ENCODE results near the gene CEP170B.
"Not testable (repeated sequence)": the region's sequence is repeated elsewhere in the genome, so short reads cannot be mapped to it uniquely, and the experiment has no call there.

CEP170B gene

DNA sequence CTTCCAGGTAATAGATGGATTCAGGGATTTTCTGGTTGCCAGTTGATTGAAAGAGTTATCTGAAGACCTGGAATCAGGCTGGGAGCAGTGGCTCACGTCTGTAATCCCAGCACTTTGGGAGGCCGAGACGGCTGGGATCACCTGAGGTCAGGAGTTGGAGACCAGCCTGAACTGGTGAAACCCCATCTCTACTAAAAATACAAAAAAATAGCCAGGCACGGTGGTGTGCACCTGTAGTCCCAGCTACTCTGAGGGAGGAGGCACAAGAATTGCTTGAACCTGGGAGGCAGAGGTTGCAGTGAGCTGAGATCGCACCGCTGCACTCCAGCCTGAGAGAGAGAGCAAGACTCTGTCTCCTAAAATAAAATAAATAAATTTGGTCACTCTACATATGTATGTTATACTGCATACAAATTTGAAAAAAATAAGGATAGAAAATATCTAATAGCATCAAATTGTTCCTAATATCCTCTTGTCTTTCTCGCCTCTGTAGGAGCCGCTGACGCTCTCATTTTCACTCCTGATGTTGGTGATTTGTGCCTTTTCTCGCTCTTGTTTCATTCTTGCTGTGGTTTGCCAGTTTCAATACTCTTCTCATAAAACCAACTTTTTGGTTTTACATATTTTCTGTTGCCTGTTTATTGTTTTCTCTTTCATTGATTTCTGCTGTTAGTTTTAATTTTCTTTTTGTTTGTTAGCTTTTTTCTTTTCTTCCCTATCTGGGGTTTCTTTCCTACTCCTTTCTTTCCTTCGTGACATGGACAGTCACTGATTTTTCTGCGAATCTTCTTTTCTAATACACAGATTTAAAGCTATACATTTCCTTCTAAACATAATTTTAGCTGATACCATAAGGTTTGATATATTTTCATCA lies 35.8 kb downstream of the CEP170B start:
- no peaks in the 10 kb centered on the region for H3K9me3 ChIP-seq (ENCODE audit: control insufficient read depth, low read length)
- no peak overlapping the region for H3K4me3 ChIP-seq (ENCODE audit: insufficient read depth, low read depth, low read length)
- H3K4me1 ChIP-seq (ENCODE audit: control insufficient read depth, insufficient read depth, low read length), result no peaks in the 10 kb centered on the region
- no peaks in the 10 kb centered on the region for H3K36me3 ChIP-seq (ENCODE audit: control insufficient read depth, insufficient read depth, low read length)
- peaks cover 34% of the 10 kb centered on the region for H3K27me3 ChIP-seq (ENCODE audit: control insufficient read depth, insufficient read depth, low read length, poor library complexity, severe bottlenecking)
- WGBS, 2 experiments, result 87 to 89% methylated on average over 10 to 12 of the region's 12 CpGs
- no peak overlapping the region for H3K27ac ChIP-seq (ENCODE audit: insufficient read depth, low read depth, low read length, poor library complexity, severe bottlenecking)

DNA sequence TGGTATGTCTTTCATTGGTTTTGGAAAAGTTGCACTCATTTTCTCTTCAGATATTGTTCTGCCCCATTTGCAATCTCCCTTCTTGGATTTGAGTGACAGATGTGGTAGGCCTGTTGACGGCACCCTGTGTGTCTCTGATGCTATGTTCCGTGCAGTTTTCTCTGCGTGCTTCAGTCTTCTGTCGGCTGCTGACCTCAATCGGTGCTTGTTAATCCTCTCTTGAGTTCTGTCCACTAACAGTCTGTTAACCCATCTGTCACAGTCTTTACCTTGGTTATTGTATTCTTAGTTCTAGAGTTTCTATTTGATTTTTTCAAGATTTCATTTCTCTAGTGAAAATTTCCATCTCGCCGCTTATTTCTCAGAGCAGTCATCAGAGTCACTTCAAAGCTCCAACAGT lies 38.9 kb downstream of the CEP170B start:
- Histone ChIP-seq H3K4me1 (ENCODE audit: control insufficient read depth, insufficient read depth, low read length) (no peaks in the 10 kb centered on the region), H3K9me3 (ENCODE audit: control insufficient read depth, low read length) (no peaks in the 10 kb centered on the region), H3K4me3 (ENCODE audit: insufficient read depth, low read depth, low read length) (no peak overlapping the region), H3K27ac (ENCODE audit: insufficient read depth, low read depth, low read length, poor library complexity, severe bottlenecking) (no peak overlapping the region), H3K36me3 (ENCODE audit: control insufficient read depth, insufficient read depth, low read length) (no peaks in the 10 kb centered on the region), H3K27me3 (ENCODE audit: control insufficient read depth, insufficient read depth, low read length, poor library complexity, severe bottlenecking) (peaks cover 65% of the 10 kb centered on the region)
- WGBS, 2 experiments, result 94 to 95% methylated on average over 7 of the region's 7 CpGs

GRCh38 chr14:104904650-104905578 lies 39.8 kb downstream of the CEP170B start:
- WGBS, 2 experiments, result 42 to 44% methylated on average over 38 of the region's 38 CpGs
- H3K36me3 ChIP-seq (ENCODE audit: control insufficient read depth, insufficient read depth, low read length); H3K4me1 ChIP-seq (ENCODE audit: control insufficient read depth, insufficient read depth, low read length); H3K4me3 ChIP-seq (ENCODE audit: insufficient read depth, low read depth, low read length); H3K9me3 ChIP-seq (ENCODE audit: control insufficient read depth, low read length); H3K27ac ChIP-seq (ENCODE audit: insufficient read depth, low read depth, low read length, poor library complexity, severe bottlenecking): not testable (repeated sequence)
- H3K27me3 ChIP-seq (ENCODE audit: control insufficient read depth, insufficient read depth, low read length, poor library complexity, severe bottlenecking), result peaks cover 67% of the 10 kb centered on the region

- H3K4me1 ChIP-seq (ENCODE audit: control insufficient read depth, insufficient read depth, low read length); H3K4me3 ChIP-seq (ENCODE audit: insufficient read depth, low read depth, low read length); H3K27ac ChIP-seq (ENCODE audit: insufficient read depth, low read depth, low read length, poor library complexity, severe bottlenecking); H3K36me3 ChIP-seq (ENCODE audit: control insufficient read depth, insufficient read depth, low read length); H3K9me3 ChIP-seq (ENCODE audit: control insufficient read depth, low read length): not testable (repeated sequence)
- H3K27me3 ChIP-seq (ENCODE audit: control insufficient read depth, insufficient read depth, low read length, poor library complexity, severe bottlenecking), result peaks cover 63% of the 10 kb centered on the region
- WGBS, 2 experiments, result 29 to 36% methylated on average over 28 of the region's 28 CpGs
Measured at GRCh38 chr14:104905579-104905933, 40.5 kb downstream of the CEP170B start.

DNA sequence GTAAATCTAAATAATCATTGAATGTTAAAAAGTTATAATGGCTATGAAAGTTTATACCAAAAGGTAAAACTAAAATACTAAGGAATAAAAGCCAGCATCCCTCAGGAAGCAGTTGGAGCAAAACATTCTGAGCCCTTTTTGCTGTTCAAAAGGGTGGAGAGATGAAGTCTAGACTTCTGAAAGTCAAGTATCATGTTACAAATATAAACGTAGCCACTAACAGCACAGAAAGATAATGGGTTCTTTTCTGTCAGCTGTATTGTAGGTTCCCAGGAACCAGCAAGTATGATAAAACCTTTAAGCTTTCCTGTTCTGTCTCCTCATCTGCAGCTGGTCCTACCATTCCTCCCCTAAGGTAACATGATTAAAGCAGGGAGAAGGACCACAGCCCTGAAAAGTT lies 43.2 kb downstream of the CEP170B start:
- H3K36me3 ChIP-seq (ENCODE audit: control insufficient read depth, insufficient read depth, low read length), result no peaks in the 10 kb centered on the region
- WGBS, 2 experiments, result 27 to 33% methylated on average over 1 of the region's 1 CpG
- no peaks in the 10 kb centered on the region for H3K4me1 ChIP-seq (ENCODE audit: control insufficient read depth, insufficient read depth, low read length)
- no peak overlapping the region for H3K27ac ChIP-seq (ENCODE audit: insufficient read depth, low read depth, low read length, poor library complexity, severe bottlenecking)
- H3K4me3 ChIP-seq (ENCODE audit: insufficient read depth, low read depth, low read length), result no peak overlapping the region
- no peaks in the 10 kb centered on the region for H3K9me3 ChIP-seq (ENCODE audit: control insufficient read depth, low read length)
- peaks cover 59% of the 10 kb centered on the region for H3K27me3 ChIP-seq (ENCODE audit: control insufficient read depth, insufficient read depth, low read length, poor library complexity, severe bottlenecking)

DNA sequence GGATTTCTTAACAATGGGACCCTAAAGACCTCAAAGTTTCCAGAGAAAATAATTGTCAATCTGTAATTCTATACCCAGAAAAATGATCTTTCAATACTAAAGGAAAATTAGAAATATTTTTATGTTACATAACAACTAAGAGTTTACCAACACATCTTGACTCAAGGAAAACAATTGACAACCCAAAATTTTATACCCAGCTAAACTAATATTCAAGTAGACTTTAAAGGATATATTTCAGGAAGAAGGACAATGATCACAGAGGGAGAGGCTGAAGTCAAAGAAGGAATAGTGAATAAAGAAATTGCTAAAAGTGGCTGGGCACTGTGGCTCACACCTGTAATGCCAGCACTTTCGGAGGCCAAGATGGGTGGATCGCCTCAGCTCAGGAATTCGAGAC lies 47.0 kb downstream of the CEP170B start:
- no peak overlapping the region for H3K4me3 ChIP-seq (ENCODE audit: insufficient read depth, low read depth, low read length)
- WGBS, 2 experiments, result 85 to 88% methylated on average over 3 of the region's 3 CpGs
- no peaks in the 10 kb centered on the region for H3K4me1 ChIP-seq (ENCODE audit: control insufficient read depth, insufficient read depth, low read length)
- no peak overlapping the region for H3K27ac ChIP-seq (ENCODE audit: insufficient read depth, low read depth, low read length, poor library complexity, severe bottlenecking)
- H3K27me3 ChIP-seq (ENCODE audit: control insufficient read depth, insufficient read depth, low read length, poor library complexity, severe bottlenecking), result peaks cover 21% of the 10 kb centered on the region
- H3K9me3 ChIP-seq (ENCODE audit: control insufficient read depth, low read length), result no peaks in the 10 kb centered on the region
- no peaks in the 10 kb centered on the region for H3K36me3 ChIP-seq (ENCODE audit: control insufficient read depth, insufficient read depth, low read length)

- peaks cover 8% of the 10 kb centered on the region for H3K27me3 ChIP-seq (ENCODE audit: control insufficient read depth, insufficient read depth, low read length, poor library complexity, severe bottlenecking)
Measured at GRCh38 chr14:104913435-104913834, 48.4 kb downstream of the CEP170B start.

GRCh38 chr14:104917116-104917515 lies 52.0 kb downstream of the CEP170B start:
- Histone ChIP-seq H3K27me3 (ENCODE audit: control insufficient read depth, insufficient read depth, low read length, poor library complexity, severe bottlenecking) (no peaks in the 10 kb centered on the region), H3K36me3 (ENCODE audit: control insufficient read depth, insufficient read depth, low read length) (no peaks in the 10 kb centered on the region), H3K27ac (ENCODE audit: insufficient read depth, low read depth, low read length, poor library complexity, severe bottlenecking) (no peak overlapping the region), H3K4me1 (ENCODE audit: control insufficient read depth, insufficient read depth, low read length) (no peaks in the 10 kb centered on the region), H3K9me3 (ENCODE audit: control insufficient read depth, low read length) (no peaks in the 10 kb centered on the region), H3K4me3 (ENCODE audit: insufficient read depth, low read depth, low read length) (no peak overlapping the region)
- 94% methylated on average over 8 to 9 of the region's 9 CpGs for WGBS, 2 experiments

More at GRCh38 chr14:104913435-104913834, 48.4 kb downstream of the CEP170B start:
- no peaks in the 10 kb centered on the region for H3K36me3 ChIP-seq (ENCODE audit: control insufficient read depth, insufficient read depth, low read length)
- H3K27ac ChIP-seq (ENCODE audit: insufficient read depth, low read depth, low read length, poor library complexity, severe bottlenecking), result no peak overlapping the region
- H3K4me3 ChIP-seq (ENCODE audit: insufficient read depth, low read depth, low read length), result no peak overlapping the region
- no peaks in the 10 kb centered on the region for H3K9me3 ChIP-seq (ENCODE audit: control insufficient read depth, low read length)
- no peaks in the 10 kb centered on the region for H3K4me1 ChIP-seq (ENCODE audit: control insufficient read depth, insufficient read depth, low read length)
- 90 to 95% methylated on average over 7 of the region's 7 CpGs for WGBS, 2 experiments

DNA sequence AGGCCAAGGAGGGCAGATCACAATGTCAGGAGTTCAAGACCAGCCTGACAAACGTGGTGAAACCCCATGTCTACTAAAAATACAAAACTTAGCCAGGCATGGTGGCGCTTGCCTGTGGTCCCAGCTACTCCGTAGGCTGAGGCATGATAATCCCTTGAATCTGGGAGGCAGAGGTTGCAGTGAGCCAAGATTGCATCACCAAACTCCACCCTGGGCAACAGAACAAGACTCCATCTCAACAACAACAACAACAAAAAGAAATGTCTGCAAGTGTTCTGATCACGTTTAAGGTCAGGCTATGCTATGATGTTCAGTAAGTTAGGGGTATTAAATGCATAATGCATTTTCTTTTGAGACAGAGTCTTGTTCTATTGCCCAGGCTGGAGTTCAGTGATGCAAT lies 52.9 kb downstream of the CEP170B start:
- Histone ChIP-seq H3K9me3 (ENCODE audit: control insufficient read depth, low read length) (no peaks in the 10 kb centered on the region), H3K27ac (ENCODE audit: insufficient read depth, low read depth, low read length, poor library complexity, severe bottlenecking) (no peak overlapping the region), H3K27me3 (ENCODE audit: control insufficient read depth, insufficient read depth, low read length, poor library complexity, severe bottlenecking) (no peaks in the 10 kb centered on the region), H3K36me3 (ENCODE audit: control insufficient read depth, insufficient read depth, low read length) (no peaks in the 10 kb centered on the region), H3K4me1 (ENCODE audit: control insufficient read depth, insufficient read depth, low read length) (no peaks in the 10 kb centered on the region), H3K4me3 (ENCODE audit: insufficient read depth, low read depth, low read length) (no peak overlapping the region)
- 88 to 90% methylated on average over 4 of the region's 4 CpGs for WGBS, 2 experiments

All from ectodermal cell (in vitro differentiated cells).